T-helper 17 cell (primary cell): ENCODE results near the gene CCDC175. TPM values are rescaled to one million over a fixed set of nuclear protein-coding genes. Genes with fewer than 3 reads are reported as not detected.

Experiments used
- ATAC-seq: fragments of 150-1000 bp; cut with Tn5 transposase; 2 replicates; pipeline ENCODE4 v1.10.0; 2021; ENCODE audit warnings: mild to moderate bottlenecking, moderate library complexity
- DNase-seq, 3 donors: peaks; one replicate each; pipeline versions ENCODE4 v3.0.0 to v3.0.0-alpha.2; 2020 to 2021
- H3K9me3 ChIP-seq: one replicate; pipeline ENCODE4 v1.7.0; 2013; ENCODE audit warnings: low read length, mild to moderate bottlenecking; ENCODE audit not compliant: control insufficient read depth, poor library complexity, severe bottlenecking
- H3K27ac Mint-ChIP-seq: one replicate; pipeline ENCODE4 v1.8.0; 2022; ENCODE audit warnings: mild to moderate bottlenecking, moderate library complexity, mixed read lengths
- H3K27me3 Mint-ChIP-seq: one replicate; pipeline ENCODE4 v1.8.0; 2022; ENCODE audit warnings: mixed read lengths
- H3K36me3 Mint-ChIP-seq: one replicate; pipeline ENCODE4 v1.8.0; 2022; ENCODE audit warnings: low read depth, mixed read lengths
- H3K4me1 Mint-ChIP-seq: one replicate; pipeline ENCODE4 v1.8.0; 2022; ENCODE audit warnings: mild to moderate bottlenecking, mixed read lengths
- H3K4me3 Mint-ChIP-seq: one replicate; pipeline ENCODE4 v1.8.0; 2022; ENCODE audit warnings: mild to moderate bottlenecking, moderate library complexity, mixed read lengths
- total RNA-seq, 4 donors: library from RNA in 2 of 4; stranded (reverse) in 2 of 4; gene quantifications; one replicate each; pipeline ENCODE4 v1.2.3 and lab custom pipeline; 2022 to 2026

CCDC175 gene
- total RNA-seq, 2 donors from 2014 or later = 0.39 TPM; not detected in 1

DNA sequence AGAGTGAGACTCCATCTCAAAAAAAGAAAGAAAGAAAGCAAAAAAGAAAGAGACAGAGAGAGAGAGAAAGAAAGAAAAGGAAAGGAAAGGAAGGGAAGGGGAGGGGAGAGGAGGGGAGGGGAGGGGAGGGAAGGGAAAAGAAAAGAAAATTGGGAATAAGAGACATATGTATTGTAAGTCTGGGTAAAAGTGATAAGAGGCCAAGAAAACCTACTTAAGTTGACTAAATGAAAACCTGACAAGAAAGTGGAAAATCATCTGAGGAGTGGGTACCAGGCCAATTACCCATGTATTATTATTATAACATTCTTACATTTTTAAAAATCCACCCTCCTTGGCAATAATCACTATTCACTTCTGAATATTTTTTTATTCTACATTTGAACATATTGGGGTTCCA is 46.3 kb downstream of the CCDC175 start:
- ATAC-seq = no peak
- Mint-ChIP-seq H3K36me3 (peaks cover 2% of the 10 kb centered on the region), H3K4me1 (no peaks in the 10 kb centered on the region), H3K4me3 (no peak overlapping the region), H3K27me3 (peaks cover 21% of the 10 kb centered on the region), H3K27ac (no peak overlapping the region)
- DNase-seq = no peak
- no peaks in the 10 kb centered on the region for H3K9me3 ChIP-seq

DNA sequence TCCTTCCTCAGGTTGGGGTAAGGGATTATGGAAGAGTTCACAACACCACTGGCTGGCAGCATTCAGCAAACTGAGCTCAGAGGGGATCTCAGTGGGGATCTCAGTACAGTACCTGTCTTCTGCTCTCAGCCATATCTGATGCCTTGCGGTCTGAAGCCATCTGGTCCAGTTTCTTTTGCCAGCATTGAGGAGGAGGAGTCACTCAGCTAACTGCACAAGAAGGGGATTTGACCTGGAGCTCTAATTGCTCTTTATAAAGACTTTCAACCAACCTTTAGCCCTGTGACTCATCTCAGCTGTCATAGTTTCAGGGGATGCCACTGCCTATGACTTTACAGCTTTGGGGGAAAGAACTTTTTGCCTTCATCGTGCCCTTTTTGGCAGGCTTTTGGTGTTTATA is 47.4 kb downstream of the CCDC175 start:
- ATAC-seq = no peak
- no peak overlapping the region for H3K27ac Mint-ChIP-seq
- DNase-seq = no peak
- H3K27me3 Mint-ChIP-seq = peaks cover 21% of the 10 kb centered on the region
- H3K4me1 Mint-ChIP-seq = no peaks in the 10 kb centered on the region
- peaks cover 2% of the 10 kb centered on the region for H3K36me3 Mint-ChIP-seq
- no peaks in the 10 kb centered on the region for H3K9me3 ChIP-seq
- no peak overlapping the region for H3K4me3 Mint-ChIP-seq

DNA sequence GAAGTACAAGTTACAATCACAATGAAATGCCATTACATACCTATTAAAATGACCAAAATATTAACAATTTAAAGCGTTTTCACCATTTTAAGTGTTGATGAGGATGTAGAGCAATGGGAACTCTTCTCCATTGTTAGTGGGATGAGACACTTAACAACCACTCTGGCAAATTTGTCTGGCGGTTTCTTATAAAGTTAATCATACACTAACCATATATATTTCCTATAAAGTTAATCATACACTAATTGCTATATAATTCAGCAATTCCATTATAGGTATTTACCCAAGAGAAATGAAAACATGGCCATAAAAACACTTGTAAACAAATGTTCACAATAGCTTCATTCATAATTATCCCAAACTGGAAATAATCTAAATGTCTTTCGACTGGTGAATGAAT is 56.4 kb downstream of the CCDC175 start:
- H3K9me3 ChIP-seq = no peaks in the 10 kb centered on the region

DNA sequence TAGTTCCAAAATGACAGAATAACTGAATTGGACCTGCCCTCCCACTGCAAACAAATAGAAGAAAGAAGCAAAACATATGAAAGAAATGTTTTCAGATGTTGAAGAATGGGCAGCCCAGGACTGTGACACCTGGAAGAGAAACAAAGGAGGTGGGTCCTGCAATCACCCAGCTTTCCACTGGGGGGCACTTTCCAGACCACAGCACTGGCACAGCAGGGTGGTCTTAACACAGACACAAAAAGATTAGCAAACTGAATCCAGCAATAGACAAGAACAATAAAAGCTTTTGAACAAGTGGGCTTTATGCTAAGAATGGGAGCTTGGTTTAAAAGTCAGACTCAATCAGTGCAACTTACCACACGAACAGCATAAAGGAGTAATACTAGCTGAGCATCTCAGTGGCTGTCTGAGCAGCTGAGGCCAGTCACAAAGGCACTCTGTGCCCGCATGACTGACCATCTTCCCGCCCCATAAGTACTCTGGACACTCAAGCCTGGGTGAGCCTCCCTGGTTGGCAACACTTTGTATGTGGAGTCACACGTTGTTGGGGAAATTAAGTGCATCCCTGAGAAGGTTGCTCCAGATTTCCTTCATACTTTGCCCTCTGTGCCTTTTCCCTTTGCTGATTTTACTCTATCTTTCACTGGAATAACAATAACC is 64.6 kb downstream of the CCDC175 start:
- Mint-ChIP-seq H3K27ac (no peak overlapping the region), H3K36me3 (peaks cover 4% of the 10 kb centered on the region), H3K4me1 (peaks cover 3% of the 10 kb centered on the region), H3K27me3 (peaks cover 36% of the 10 kb centered on the region), H3K4me3 (no peak overlapping the region)
- DNase-seq = no peak
- no peaks in the 10 kb centered on the region for H3K9me3 ChIP-seq
- no peak for ATAC-seq

More for the DNA sequence above, 56.4 kb downstream of the CCDC175 start:
- H3K36me3 Mint-ChIP-seq = peaks cover 2% of the 10 kb centered on the region
- no peak overlapping the region for H3K27ac Mint-ChIP-seq
- H3K4me3 Mint-ChIP-seq = no peak overlapping the region
- H3K27me3 Mint-ChIP-seq = peaks cover 31% of the 10 kb centered on the region
- ATAC-seq = no peak
- DNase-seq = no peak
- no peaks in the 10 kb centered on the region for H3K4me1 Mint-ChIP-seq

DNA sequence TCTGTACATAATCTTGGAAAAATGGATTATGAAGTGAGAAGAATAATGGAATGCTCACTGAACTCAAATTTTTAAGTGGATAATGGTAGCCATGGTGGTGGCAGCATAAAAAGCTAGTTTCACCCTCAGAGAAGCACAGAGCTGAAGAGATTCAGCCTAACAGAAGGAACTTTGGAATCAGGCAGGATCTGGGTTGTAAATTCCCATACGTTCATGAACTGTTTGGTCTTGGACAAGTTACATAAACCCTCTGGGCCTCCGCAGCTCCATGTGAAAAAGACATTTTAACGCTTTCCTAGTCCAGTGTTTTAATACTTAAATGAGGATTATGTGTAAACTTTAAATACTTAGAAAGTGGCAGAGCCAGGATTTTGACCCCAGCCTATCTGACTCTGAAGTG is 65.6 kb downstream of the CCDC175 start:
- Mint-ChIP-seq H3K27ac (no peak overlapping the region), H3K36me3 (peaks cover 4% of the 10 kb centered on the region), H3K27me3 (peaks cover 27% of the 10 kb centered on the region), H3K4me3 (no peak overlapping the region), H3K4me1 (peaks cover 3% of the 10 kb centered on the region)
- no peaks in the 10 kb centered on the region for H3K9me3 ChIP-seq
- DNase-seq (no peak), ATAC-seq (no peak)

DNA sequence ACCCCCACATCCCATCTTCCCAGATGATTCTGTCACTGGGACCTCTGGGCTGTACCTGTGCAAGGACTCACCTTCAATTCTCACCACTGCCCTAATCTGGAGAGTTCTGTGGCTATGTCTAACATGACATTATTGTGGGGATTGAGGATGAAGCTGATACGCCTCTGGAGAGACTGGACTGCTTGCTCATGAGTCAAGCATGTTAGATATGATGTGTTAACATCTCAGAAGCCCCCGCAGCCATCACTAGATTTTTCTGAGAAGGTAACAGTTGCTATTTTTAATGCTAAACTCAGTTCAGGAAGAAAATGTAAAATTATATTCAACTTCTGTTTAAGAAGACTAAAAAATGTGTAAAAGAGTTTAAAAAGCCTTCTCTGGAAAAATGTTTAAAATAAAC is 66.6 kb downstream of the CCDC175 start:
- H3K4me3 Mint-ChIP-seq = no peak overlapping the region
- H3K27me3 Mint-ChIP-seq = peaks cover 22% of the 10 kb centered on the region
- peaks cover 3% of the 10 kb centered on the region for H3K4me1 Mint-ChIP-seq
- H3K27ac Mint-ChIP-seq = no peak overlapping the region
- no peaks in the 10 kb centered on the region for H3K9me3 ChIP-seq
- peaks cover 2% of the 10 kb centered on the region for H3K36me3 Mint-ChIP-seq
- ATAC-seq (no peak), DNase-seq (no peak)

DNA sequence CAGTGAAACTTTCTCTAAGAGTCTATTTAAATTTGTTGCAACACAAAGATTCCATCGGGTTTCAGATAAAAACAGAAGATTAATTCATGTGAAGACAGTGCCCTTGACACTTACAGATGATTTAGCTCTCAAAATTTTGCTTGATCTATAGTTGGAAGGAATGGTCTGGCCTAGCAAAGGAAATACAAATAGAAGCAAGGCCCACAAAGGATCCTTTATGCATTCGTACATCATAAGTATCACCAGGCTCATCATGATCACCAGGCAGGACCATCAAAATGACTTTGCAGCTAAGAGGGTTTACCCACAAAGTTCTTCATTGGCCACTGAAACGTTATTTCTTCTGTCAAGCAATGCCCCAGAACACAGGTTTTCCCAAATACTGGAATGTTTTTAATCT is 67.5 kb downstream of the CCDC175 start:
- no peaks in the 10 kb centered on the region for H3K9me3 ChIP-seq
- no peak for DNase-seq
- no peak for ATAC-seq
- H3K4me1 Mint-ChIP-seq = peaks cover 8% of the 10 kb centered on the region
- H3K27me3 Mint-ChIP-seq = peaks cover 22% of the 10 kb centered on the region
- H3K36me3 Mint-ChIP-seq = peaks cover 2% of the 10 kb centered on the region
- H3K27ac Mint-ChIP-seq = no peak overlapping the region
- H3K4me3 Mint-ChIP-seq = no peak overlapping the region

DNA sequence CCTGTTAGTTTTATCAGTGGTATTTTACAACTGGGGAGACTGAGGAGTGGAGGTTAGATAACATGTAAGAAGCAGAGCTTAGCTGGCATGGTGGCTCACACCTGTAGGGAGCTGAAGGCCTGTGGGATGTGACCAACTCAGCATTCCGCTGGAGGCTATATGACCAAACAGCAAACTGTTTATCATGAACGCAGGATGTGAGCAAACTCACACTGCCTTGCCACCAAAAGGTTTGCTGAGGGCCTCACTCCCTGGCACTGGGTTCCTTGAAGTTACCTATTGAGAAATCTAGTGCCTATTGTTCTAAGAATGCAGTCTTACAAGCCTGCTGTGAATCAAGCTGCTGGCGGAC is 68.9 kb downstream of the CCDC175 start:
- Mint-ChIP-seq H3K36me3 (peaks cover 2% of the 10 kb centered on the region), H3K4me1 (peaks cover 12% of the 10 kb centered on the region)

DNA sequence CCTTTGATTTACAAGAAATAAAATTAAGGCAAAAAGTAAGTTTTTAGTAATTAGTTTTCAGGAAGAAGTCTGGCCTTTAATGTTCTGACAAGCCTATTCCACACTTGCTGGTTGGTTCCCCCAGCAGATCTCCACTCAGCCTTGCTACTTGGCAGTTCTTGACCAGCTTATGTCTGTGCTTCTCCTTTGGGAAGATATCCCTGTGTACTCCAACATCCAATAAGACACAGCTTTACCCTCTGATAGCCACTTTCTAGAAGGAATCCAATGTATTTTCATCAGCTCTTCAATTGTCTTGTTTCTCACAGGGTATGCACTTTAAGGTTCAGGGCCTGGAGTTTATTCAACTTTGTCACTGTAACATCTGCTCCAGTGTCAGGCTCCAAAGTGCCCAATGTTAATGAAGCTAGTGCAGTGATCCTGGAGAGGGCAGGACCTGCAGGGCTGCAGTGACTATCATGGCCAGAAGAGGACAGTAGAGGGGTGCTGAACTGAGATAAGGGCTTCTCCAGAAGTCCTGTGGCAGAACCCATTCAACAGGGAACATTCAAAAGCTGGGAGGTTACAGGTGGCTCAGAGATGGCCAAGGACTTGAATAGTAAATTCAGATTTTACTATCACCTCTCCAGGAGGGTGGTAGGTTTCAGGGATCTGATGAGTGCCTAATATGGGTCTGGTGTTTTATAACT is 69.4 kb downstream of the CCDC175 start:
- Mint-ChIP-seq H3K4me3 (no peak overlapping the region), H3K27ac (no peak overlapping the region), H3K36me3 (peaks cover 2% of the 10 kb centered on the region), H3K4me1 (peaks cover 12% of the 10 kb centered on the region), H3K27me3 (peaks cover 15% of the 10 kb centered on the region)
- peak; percentile 85 for ATAC-seq
- no peaks in the 10 kb centered on the region for H3K9me3 ChIP-seq
- DNase-seq = peak in 1 of 3 donors; percentile 29

More for the DNA sequence above, 68.9 kb downstream of the CCDC175 start:
- Mint-ChIP-seq H3K4me3 (no peak overlapping the region), H3K27me3 (peaks cover 16% of the 10 kb centered on the region), H3K27ac (no peak overlapping the region)
- H3K9me3 ChIP-seq = no peaks in the 10 kb centered on the region
- DNase-seq (no peak), ATAC-seq (no peak)

DNA sequence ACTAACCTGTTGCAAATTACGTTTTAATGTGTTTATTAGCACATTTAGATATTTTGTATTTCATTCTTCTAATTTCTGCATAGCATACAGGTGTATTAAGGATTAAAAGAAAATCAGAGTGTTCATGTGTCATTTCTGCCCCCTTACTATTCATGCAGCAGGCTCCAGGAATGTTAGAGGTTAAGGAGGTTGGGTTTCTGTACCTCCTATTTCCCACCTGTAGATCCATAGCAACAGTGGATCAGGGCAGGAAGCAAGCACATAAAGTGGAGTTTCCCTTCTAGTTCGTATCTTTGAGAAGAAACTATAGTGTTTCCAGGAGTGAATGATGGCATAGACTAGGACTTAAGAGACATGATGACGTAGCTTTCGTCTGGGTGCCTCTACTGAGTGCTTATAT is 73.4 kb downstream of the CCDC175 start:
- Mint-ChIP-seq H3K4me1 (peaks cover 9% of the 10 kb centered on the region), H3K27me3 (no peaks in the 10 kb centered on the region), H3K36me3 (no peaks in the 10 kb centered on the region), H3K4me3 (no peak overlapping the region), H3K27ac (no peak overlapping the region)
- ATAC-seq = no peak
- DNase-seq = no peak
- H3K9me3 ChIP-seq = no peaks in the 10 kb centered on the region

DNA sequence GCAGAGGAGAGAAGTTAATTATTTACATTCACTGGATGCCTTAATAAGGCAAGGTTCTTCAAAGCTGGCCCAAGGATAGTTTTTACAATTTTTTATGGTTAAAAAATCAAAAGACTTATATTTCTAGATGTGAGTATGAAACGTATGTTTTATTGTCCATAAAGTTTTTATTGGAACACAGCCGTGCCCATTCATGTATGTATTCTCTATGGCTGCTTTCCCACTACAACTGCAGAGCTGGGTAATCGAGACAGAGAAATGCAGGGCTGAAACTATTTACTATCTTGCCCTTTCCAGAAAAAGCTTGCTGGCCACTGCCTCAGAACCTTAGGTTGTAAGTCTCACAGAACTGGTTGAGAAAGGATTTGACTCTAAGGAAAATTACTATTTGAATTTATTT is 75.9 kb downstream of the CCDC175 start:
- Mint-ChIP-seq H3K27ac (no peak overlapping the region), H3K27me3 (no peaks in the 10 kb centered on the region), H3K36me3 (no peaks in the 10 kb centered on the region), H3K4me1 (peaks cover 15% of the 10 kb centered on the region), H3K4me3 (no peak overlapping the region)
- DNase-seq (no peak), ATAC-seq (no peak)
- H3K9me3 ChIP-seq = no peaks in the 10 kb centered on the region

DNA sequence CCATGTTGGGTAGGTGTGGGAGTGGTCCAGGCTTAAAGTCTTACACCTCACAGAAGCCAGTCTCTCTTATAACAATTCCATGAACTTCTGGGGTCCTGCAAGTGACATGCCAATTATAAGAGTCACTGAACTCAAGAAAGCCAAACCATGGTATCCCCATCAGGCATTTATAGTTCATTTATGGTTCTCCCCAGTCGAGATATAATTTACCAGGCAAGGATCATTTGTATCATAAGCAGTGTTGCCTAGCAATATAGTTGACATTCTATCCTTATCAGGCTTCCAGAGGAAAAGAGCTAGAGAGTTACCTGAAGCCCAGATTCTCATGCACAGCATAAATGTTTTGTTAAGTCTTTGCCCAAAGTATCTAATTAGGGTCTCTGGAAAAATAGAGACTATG is 84.2 kb downstream of the CCDC175 start:
- ATAC-seq (no peak), DNase-seq (no peak)
- H3K9me3 ChIP-seq = no peaks in the 10 kb centered on the region
- no peak overlapping the region for H3K27ac Mint-ChIP-seq
- H3K27me3 Mint-ChIP-seq = no peaks in the 10 kb centered on the region
- H3K36me3 Mint-ChIP-seq = peaks cover 33% of the 10 kb centered on the region
- H3K4me3 Mint-ChIP-seq = no peak overlapping the region
- H3K4me1 Mint-ChIP-seq = peaks cover 41% of the 10 kb centered on the region

DNA sequence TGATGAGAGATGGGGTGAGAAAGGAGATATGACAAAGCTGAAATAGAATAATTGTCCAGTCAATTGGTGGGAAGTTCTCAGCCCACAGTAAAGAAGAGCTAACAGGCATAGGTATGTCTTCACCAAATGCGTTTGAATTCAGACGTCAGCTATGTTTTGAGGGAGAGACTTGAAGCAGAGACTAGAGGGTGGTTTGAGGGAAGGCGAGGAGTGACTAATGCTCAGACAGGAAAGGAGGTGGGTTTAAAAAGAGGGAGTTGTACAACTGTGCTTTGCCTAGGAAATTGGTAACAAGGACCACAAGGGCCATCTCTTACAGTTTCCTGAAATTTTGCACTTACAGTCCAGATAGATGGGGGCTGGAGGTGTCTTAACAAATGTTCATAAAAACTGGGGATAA is 85.9 kb downstream of the CCDC175 start:
- ATAC-seq = no peak
- no peak for DNase-seq
- Mint-ChIP-seq H3K4me1 (peaks cover 39% of the 10 kb centered on the region), H3K27me3 (no peaks in the 10 kb centered on the region), H3K4me3 (no peak overlapping the region), H3K36me3 (peaks cover 33% of the 10 kb centered on the region), H3K27ac (peak overlapping the region; percentile 76)
- H3K9me3 ChIP-seq = no peaks in the 10 kb centered on the region

DNA sequence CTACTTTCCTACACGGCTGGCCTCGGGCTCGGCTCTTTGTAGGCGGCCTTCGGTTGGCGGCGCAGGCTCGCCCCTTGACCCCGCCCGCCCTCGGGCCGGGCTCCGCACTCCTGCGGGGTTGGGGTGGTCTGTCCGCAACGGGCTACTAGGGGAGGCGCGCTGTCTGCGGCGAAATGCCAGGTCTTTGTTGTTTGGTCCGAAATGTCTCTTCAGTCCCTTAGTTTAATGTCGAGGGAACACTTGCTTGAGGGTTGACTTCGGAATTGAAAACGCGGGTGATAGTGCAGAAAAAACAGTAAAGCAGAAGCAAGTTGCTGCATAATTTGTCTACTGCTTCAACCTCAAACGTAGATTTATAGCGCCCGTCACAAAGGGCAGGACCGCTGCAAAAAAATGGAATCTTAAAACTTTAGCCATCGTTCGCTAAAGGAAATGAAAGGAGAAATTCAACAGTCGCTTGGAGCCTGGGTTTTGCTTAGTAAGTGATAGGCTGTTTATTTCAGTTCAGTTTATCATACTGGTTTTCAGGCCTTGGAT is 91.9 kb downstream of the CCDC175 start:
- no peaks in the 10 kb centered on the region for H3K9me3 ChIP-seq
- Mint-ChIP-seq H3K4me1 (peaks cover 50% of the 10 kb centered on the region), H3K27ac (peak overlapping the region; percentile 87), H3K36me3 (peaks cover 14% of the 10 kb centered on the region), H3K27me3 (no peaks in the 10 kb centered on the region), H3K4me3 (peak overlapping the region; percentile 92)
- no peak for DNase-seq
- peak; percentile 62 for ATAC-seq
